Pancreas (tissue), 10 donors: ENCODE results near the gene DEPDC4. TPM values are rescaled to one million over a fixed set of nuclear protein-coding genes. Genes with fewer than 3 reads are reported as not detected.

ENCODE experiments used
- ATAC-seq, 4 donors: fragments of 200-7000 bp; cut with Tn5 transposase; one replicate each; pipeline versions ENCODE4 v1.8.0 to v1.9.1; 2020; ENCODE audit warnings: mild to moderate bottlenecking in 4 of 4, moderate library complexity in 4 of 4
- DNase-seq, 6 donors: peaks; one replicate each; pipeline ENCODE4 v3.0.0-alpha.2; 2020
- FAIRE-seq: peaks from 2 replicates; lab custom pipeline; 2012; peaks lifted over from hg19 to GRCh38; lab: Jason Lieb, UNC
- H3K27ac ChIP-seq, 4 donors: fragments of 200-600 bp; sonication (generic); 1 replicate in 3 of 4; 2 replicates in 1 of 4; pipeline versions ENCODE4 v1.5.0 to v1.8.0; 2020
- H3K27me3 ChIP-seq, 4 donors: fragments of 200-600 bp; one replicate each; pipeline ENCODE4 v1.8.0; 2021
- H3K36me3 ChIP-seq, 3 donors: fragments of 200-600 bp; sonication (generic) in 1 of 3; one replicate each; pipeline versions ENCODE4 v1.5.0 to v1.8.0; 2020 to 2021
- H3K4me1 ChIP-seq, 3 donors: fragments of 200-600 bp; one replicate each; pipeline ENCODE4 v1.8.0; 2021
- H3K4me3 ChIP-seq, 4 donors: fragments of 200-600 bp; sonication (generic) in 2 of 4; one replicate each; pipeline versions ENCODE4 v1.5.0 to v1.8.0; 2020 to 2021
- H3K9me3 ChIP-seq, 4 donors: fragments of 200-600 bp; one replicate each; pipeline ENCODE4 v1.8.0; 2021
- CTCF ChIP-seq, 4 donors: fragments of 200-600 bp; sonication (generic) in 3 of 4; IDR thresholded peaks; one replicate each; pipeline versions ENCODE4 v1.5.0 to v1.8.0; 2021; ENCODE audit warnings: antibody characterized with exemption in 4 of 4
- WGBS, 2 donors: extraction: QIAGEN DNeasy Blood & Tissue Kit; methylation state at CpG; one replicate each; pipeline ENCODE4 v1.1.7; 2013; 5-methylcytosine and 5-hydroxymethylcytosine counted together
- intact Hi-C, 3 donors: fragments of 100-400 bp; cut with DNase I; formaldehyde crosslinking; loops; one replicate each; pipeline versions ENCODE4 v1.11.1 to v1.14.2; 2022
- polyA plus RNA-seq, 2 donors: library from polyadenylated mRNA; stranded (reverse); fragments of 200-250 nt; gene quantifications; one replicate each; pipeline ENCODE4 v1.2.3, GENCODE V29; 2013
- total RNA-seq, 6 donors: library from RNA; stranded (reverse); fragmentation: NEBNext Ultra II Directional in 4 of 6; extraction: Animal tissue kit (Norgen Biotek cat#: 25700) in 4 of 6; gene quantifications; one replicate each; pipeline versions ENCODE4 v1.2.1 to v1.2.4, GENCODE V29; 2021 to 2023
- donor health status: healthy with polysubstance abuse.
- donor health status: DM: no; HTN: no; CAD: no; lungs with moderate emphysema.
- donor health status: DM: no; HTN: no; CAD: no.
- donor health status: control.
- donor health status: control.
- donor health status: Bipolar disorder and iron deficiency.
- donor health status: DM: yes; HTN: yes; CAD: no.
- donor health status: DM: no; HTN: no; CAD: no.
- donor health status: DM: no; HTN: no; CAD: no.
- donor health status: DM: yes; HTN: yes; CAD: no.

DEPDC4 gene
- total and polyA plus RNA-seq, 8 donors = 0.42 to 2.2 (median 1.2) TPM

GRCh38 chr12:100273782-100274181, 6.9 kb upstream of the DEPDC4 start:
- no peak for DNase-seq
- intact Hi-C loops = no loop called here
- 87 to 91% methylated on average over 4 of the region's 4 CpGs for WGBS, 2 donors
- H3K4me1 ChIP-seq = peaks cover 3 to 25% (median 9%) of the 10 kb centered on the region in 3 donors
- TF ChIP-seq CTCF (IDR thresholded peaks at IDR 0.05) = no peak
- H3K4me3 ChIP-seq = no peak overlapping the region
- no peak overlapping the region for H3K27ac ChIP-seq
- ATAC-seq = no peak
- FAIRE-seq = no peak
- H3K36me3 ChIP-seq = no peaks in the 10 kb centered on the region
- no peaks in the 10 kb centered on the region for H3K9me3 ChIP-seq
- H3K27me3 ChIP-seq = no peaks in the 10 kb centered on the region

GRCh38 chr12:100268835-100269564, 2.1 kb upstream of the DEPDC4 start:
- intact Hi-C loops = no loop called here
- no peaks in the 10 kb centered on the region for H3K27me3 ChIP-seq

GRCh38 chr12:100267603-100268281, 863 bp upstream of the DEPDC4 start:
- peaks cover 4 to 23% (median 15%) of the 10 kb centered on the region in 3 donors for H3K4me1 ChIP-seq
- peak overlapping the region; percentile 92 to 97 (median 93) for H3K27ac ChIP-seq
- H3K27me3 ChIP-seq = no peaks in the 10 kb centered on the region
- H3K36me3 ChIP-seq = no peaks in the 10 kb centered on the region
- FAIRE-seq (no peak), DNase-seq (peak in 1 of 6 donors; percentile 58), ATAC-seq (peak; percentile 6 to 17 (median 11))
- 0 to 1% methylated on average over 33 of the region's 33 CpGs for WGBS, 2 donors
- TF ChIP-seq CTCF (IDR thresholded peaks at IDR 0.05) = no peak
- no peaks in the 10 kb centered on the region for H3K9me3 ChIP-seq
- peak overlapping the region; percentile 58 to 90 (median 70) for H3K4me3 ChIP-seq
- intact Hi-C loops = no loop called here

More at GRCh38 chr12:100268835-100269564, 2.1 kb upstream of the DEPDC4 start:
- WGBS, 2 donors = 45 to 47% methylated on average over 5 of the region's 5 CpGs
- no peak overlapping the region for H3K27ac ChIP-seq
- no peak for TF ChIP-seq CTCF (IDR thresholded peaks at IDR 0.05)
- H3K4me3 ChIP-seq = peak overlapping the region in 2 of 4 donors; percentile 9 to 90
- H3K4me1 ChIP-seq = peaks cover 4 to 30% (median 15%) of the 10 kb centered on the region in 3 donors
- no peaks in the 10 kb centered on the region for H3K36me3 ChIP-seq
- FAIRE-seq (no peak), ATAC-seq (no peak), DNase-seq (no peak)
- H3K9me3 ChIP-seq = no peaks in the 10 kb centered on the region

- peak; percentile 74 to 89 (median 83) for ATAC-seq
- H3K36me3 ChIP-seq = no peaks in the 10 kb centered on the region
- FAIRE-seq = no peak
- H3K9me3 ChIP-seq = no peaks in the 10 kb centered on the region
- peak overlapping the region; percentile 92 to 97 (median 93) for H3K27ac ChIP-seq
- intact Hi-C loops = no loop called here
- H3K4me3 ChIP-seq = peak overlapping the region; percentile 45 to 90 (median 58)
- 0 to 2% methylated on average over 6 of the region's 6 CpGs for WGBS, 2 donors
- DNase-seq = peak in 3 of 6 donors; percentile 97 to 98 (median 97)
- H3K4me1 ChIP-seq = peaks cover 4 to 23% (median 10%) of the 10 kb centered on the region in 3 donors
- no peaks in the 10 kb centered on the region for H3K27me3 ChIP-seq
- no peak for TF ChIP-seq CTCF (IDR thresholded peaks at IDR 0.05)
These were observed 369 bp downstream of the DEPDC4 start for GRCh38 chr12:100266585-100266834.
